Activated CD8-positive, alpha-beta T cell treated with anti-CD3 and anti-CD28 coated beads for 36 hours (primary cell): ENCODE measurements around the gene ESYT3. TPM values are rescaled to one million over a fixed set of nuclear protein-coding genes. Genes with fewer than 3 reads are reported as not detected.

Experiments
- ATAC-seq: fragments of 200-7000 bp; cut with Tn5 transposase; one replicate; pipeline ENCODE4 v1.10.0; 2021; ENCODE audit warnings: mild to moderate bottlenecking, moderate library complexity
- CTCF ChIA-PET: fragments of 350-600 bp; sonication (Branson Sonifier 250); formaldehyde crosslinking; loops from one replicate; lab custom pipeline; 2021; ENCODE audit warnings: antibody characterized with exemption; lab: Charles Lee
- POLR2A ChIA-PET: fragments of 350-600 bp; sonication (Branson Sonifier 250); formaldehyde crosslinking; loops from one replicate; lab custom pipeline; 2021; ENCODE audit warnings: antibody characterized with exemption; lab: Charles Lee
- DNase-seq: peaks from one replicate; pipeline ENCODE4 v3.0.0-alpha.2; 2020
- H3K27ac Mint-ChIP-seq: one replicate; pipeline ENCODE4 v1.8.0; 2021; ENCODE audit warnings: mild to moderate bottlenecking, mixed read lengths
- H3K27me3 Mint-ChIP-seq: one replicate; pipeline ENCODE4 v1.8.0; 2021; ENCODE audit warnings: mixed read lengths
- H3K36me3 Mint-ChIP-seq: one replicate; pipeline ENCODE4 v1.8.0; 2021; ENCODE audit warnings: low read depth, mixed read lengths
- H3K4me1 Mint-ChIP-seq: one replicate; pipeline ENCODE4 v1.8.0; 2021; ENCODE audit warnings: low read depth, mixed read lengths
- H3K4me3 Mint-ChIP-seq: one replicate; pipeline ENCODE4 v1.8.0; 2021; ENCODE audit warnings: mild to moderate bottlenecking, moderate library complexity, mixed read lengths
- H3K9me3 Mint-ChIP-seq: one replicate; pipeline ENCODE4 v1.8.0; 2021; ENCODE audit warnings: mixed read lengths
- CTCF ChIP-seq: fragments of 200-600 bp; IDR thresholded peaks from one replicate; pipeline ENCODE4 v1.8.0; 2022; ENCODE audit warnings: antibody characterized with exemption, mild to moderate bottlenecking
- intact Hi-C: fragments of 100-400 bp; cut with micrococcal nuclease; formaldehyde crosslinking; loops from one replicate; pipeline ENCODE4 v1.10.0; 2022
- total RNA-seq, 2 experiments: library from RNA; stranded (reverse); gene quantifications; one replicate each; pipeline ENCODE4 v1.2.3, GENCODE V29; 2021

ESYT3 gene
- total RNA-seq, 2 experiments from 2014 or later = 0.09 to 0.16 TPM

- CTCF ChIA-PET = interaction anchor here (2.0 kb wide), 1 partner anchor 53 kb away, joined by 9 read pairs; no protein-coding TSS in a partner anchor
- Mint-ChIP-seq H3K27me3 (peaks cover 1% of the 10 kb centered on the region), H3K27ac (no peak overlapping the region), H3K4me3 (no peak overlapping the region), H3K4me1 (no peaks in the 10 kb centered on the region), H3K9me3 (no peaks in the 10 kb centered on the region), H3K36me3 (no peaks in the 10 kb centered on the region)
- DNase-seq = no peak
- ATAC-seq = no peak
- TF ChIP-seq CTCF = no peak
- intact Hi-C loops = loop anchor here (10.0 kb wide), 1 partner anchor 445 kb away; no protein-coding TSS in a partner anchor
- POLR2A ChIA-PET = interaction anchor here (0.6 kb wide), 1 partner anchor 232 kb away, joined by 4 read pairs; no protein-coding TSS in a partner anchor
These were observed 35.5 kb downstream of the ESYT3 start for GRCh38 chr3:138469874-138470273.

- H3K27ac Mint-ChIP-seq = no peak overlapping the region
These were observed 36.3 kb downstream of the ESYT3 start for GRCh38 chr3:138470687-138471086.

GRCh38 chr3:138471481-138471880 lies 37.1 kb downstream of the ESYT3 start:
- intact Hi-C loops = loop anchor here (10.0 kb wide), 1 partner anchor 443 kb away; no protein-coding TSS in a partner anchor
- H3K4me3 Mint-ChIP-seq = no peak overlapping the region
- ATAC-seq (no peak), DNase-seq (no peak)
- no peak for TF ChIP-seq CTCF
- H3K27me3 Mint-ChIP-seq = peaks cover 1% of the 10 kb centered on the region
- no peaks in the 10 kb centered on the region for H3K4me1 Mint-ChIP-seq
- ChIA-PET POLR2A (interaction anchor here (0.6 kb wide), 1 partner anchor 473 kb away, joined by 3 read pairs; no protein-coding TSS in a partner anchor), CTCF (interaction anchor here (1.2 kb wide), 1 partner anchor 8 kb away, joined by 4 read pairs; no protein-coding TSS in a partner anchor)
- H3K27ac Mint-ChIP-seq = no peak overlapping the region
- no peaks in the 10 kb centered on the region for H3K9me3 Mint-ChIP-seq
- no peaks in the 10 kb centered on the region for H3K36me3 Mint-ChIP-seq

More at GRCh38 chr3:138470687-138471086, 36.3 kb downstream of the ESYT3 start:
- Mint-ChIP-seq H3K27me3 (peaks cover 1% of the 10 kb centered on the region), H3K9me3 (no peaks in the 10 kb centered on the region), H3K4me1 (no peaks in the 10 kb centered on the region), H3K4me3 (no peak overlapping the region), H3K36me3 (no peaks in the 10 kb centered on the region)
- POLR2A ChIA-PET = no interaction called here
- ATAC-seq (no peak), DNase-seq (no peak)
- TF ChIP-seq CTCF = no peak
- CTCF ChIA-PET = interaction anchor here (1.2 to 2.0 kb wide), 2 partner anchors 8 to 53 kb away, joined by 4 to 9 read pairs; no protein-coding TSS in a partner anchor
- intact Hi-C loops = loop anchor here (10.0 kb wide), 1 partner anchor 444 kb away; no protein-coding TSS in a partner anchor

- Mint-ChIP-seq H3K27ac (no peak overlapping the region), H3K4me3 (no peak overlapping the region), H3K36me3 (no peaks in the 10 kb centered on the region), H3K4me1 (no peaks in the 10 kb centered on the region), H3K27me3 (no peaks in the 10 kb centered on the region), H3K9me3 (no peaks in the 10 kb centered on the region)
- no peak for DNase-seq
- no peak for ATAC-seq
- POLR2A ChIA-PET = no interaction called here
- CTCF ChIA-PET = no interaction called here
- no peak for TF ChIP-seq CTCF
- intact Hi-C loops = loop anchor here (10.0 kb wide), 1 partner anchor 443 kb away; no protein-coding TSS in a partner anchor
These were observed 37.9 kb downstream of the ESYT3 start for GRCh38 chr3:138472141-138472825.

- ChIA-PET POLR2A (no interaction called here), CTCF (no interaction called here)
- ATAC-seq (no peak), DNase-seq (no peak)
- TF ChIP-seq CTCF = no peak
- Mint-ChIP-seq H3K9me3 (no peaks in the 10 kb centered on the region), H3K36me3 (no peaks in the 10 kb centered on the region), H3K4me1 (no peaks in the 10 kb centered on the region), H3K4me3 (no peak overlapping the region), H3K27me3 (no peaks in the 10 kb centered on the region), H3K27ac (no peak overlapping the region)
- intact Hi-C loops = loop anchor here (10.0 kb wide), 1 partner anchor 441 kb away; no protein-coding TSS in a partner anchor
These were observed 39.0 kb downstream of the ESYT3 start for GRCh38 chr3:138473391-138473790.
